ENCODE measurements around the gene GMDS. TPM values are rescaled to one million over a fixed set of nuclear protein-coding genes. Genes with fewer than 3 reads are reported as not detected.
A peak's percentile ranks its signal among the peaks of the same experiment; 100 is the strongest.

Gene GMDS
- total and polyA plus RNA-seq, 2 of the 4 experiments (the other 2 are of a cell fraction): 7.3 to 21.9 TPM

- H4K5ac ChIP-seq (ENCODE audit: low read depth, low read length): no peak overlapping the region
- H3K4me3 ChIP-seq (ENCODE audit: insufficient read depth, low read depth, low read length): no peak overlapping the region
- H2AK5ac ChIP-seq (ENCODE audit: low read depth, low read length): peak overlapping the region; percentile 24; the same call in 1 of the 2 replicates
- dilution Hi-C loops (cut with HindIII; ENCODE audit: low sequenced_read_pairs, unreplicated experiment) (no loop called here), in situ Hi-C loops (cut with MboI; ENCODE audit: low sequenced_read_pairs) (no loop called here), intact Hi-C loops (cut with micrococcal nuclease) (no loop called here)
- ATAC-seq (ENCODE audit: low read depth): no peak
- no peak for TF ChIP-seq RCOR1 (IDR thresholded peaks at IDR 0.05; ENCODE audit: insufficient replicate concordance, low read length)
- TF ChIP-seq MAZ (IDR thresholded peaks at IDR 0.05; ENCODE audit: borderline replicate concordance, low read depth, low read length): no peak
- TF ChIP-seq NFE2L2 (IDR thresholded peaks at IDR 0.05; ENCODE audit: low read depth, low read length): no peak
- no peak for TF ChIP-seq POLR2A (IDR thresholded peaks at IDR 0.05; ENCODE audit: low read depth, low read length)
- no peak for TF ChIP-seq RAD21 (IDR thresholded peaks at IDR 0.05; ENCODE audit: low read length)
- TF ChIP-seq CEBPB (IDR thresholded peaks at IDR 0.05; ENCODE audit: low read depth, low read length): no peak
- TF ChIP-seq ELK1 (IDR thresholded peaks at IDR 0.05; ENCODE audit: borderline replicate concordance, low read depth, low read length): no peak
- no peak for TF ChIP-seq CTCF (conservative IDR thresholded peaks at IDR 0.05; ENCODE audit: low read depth, low read length)
- no peak for TF ChIP-seq BHLHE40 (IDR thresholded peaks at IDR 0.05; ENCODE audit: low read depth, low read length)
- H4K91ac ChIP-seq (ENCODE audit: insufficient read depth, low read depth, low read length): no peak overlapping the region
- no peaks in the 10 kb centered on the region for H3K9me3 ChIP-seq (ENCODE audit: control insufficient read depth, insufficient read depth, low read length)
- no peaks in the 10 kb centered on the region for H3K36me3 ChIP-seq (ENCODE audit: control insufficient read depth, insufficient read depth, low read length)
- no peak overlapping the region for H3K4ac ChIP-seq (ENCODE audit: low read depth, low read length)
- H3K9ac ChIP-seq (ENCODE audit: low read depth, low read length): no peak overlapping the region
- H2BK120ac ChIP-seq (ENCODE audit: low read depth, low read length): no peak overlapping the region
- no peak overlapping the region for H4K8ac ChIP-seq (ENCODE audit: low read depth in 2 of 2, low read length in 2 of 2)
- H3K18ac ChIP-seq (ENCODE audit: low read depth, low read length): no peak overlapping the region
- POLR2A ChIA-PET (ENCODE audit: unreplicated experiment): no interaction called here
- no peak overlapping the region for H2BK5ac ChIP-seq (ENCODE audit: low read depth, low read length, poor library complexity, severe bottlenecking)
- H2AFZ ChIP-seq (replicated peaks; ENCODE audit: low read length, poor library complexity): no peak overlapping the region
- WGBS, 2 experiments (ENCODE audit: extremely low coverage in 2 of 2, insufficient read length in 1 of 2): no CpG with 5 or more reads among the region's 13 CpGs
- H3K79me1 ChIP-seq (ENCODE audit: low read depth in 1 of 2, low read length in 2 of 2): no peaks in the 10 kb centered on the region
- H4K20me1 ChIP-seq (ENCODE audit: insufficient read depth, low read length): no peaks in the 10 kb centered on the region
- no peaks in the 10 kb centered on the region for H3K27me3 ChIP-seq (ENCODE audit: control insufficient read depth, insufficient read depth, low read length)
- CTCF ChIA-PET: interaction anchor here (0.6 kb wide), 1 partner anchor 10 kb away, joined by 3 read pairs; no protein-coding TSS in a partner anchor
- H3K4me2 ChIP-seq (ENCODE audit: low read depth, low read length): no peak overlapping the region
- H2BK15ac ChIP-seq (ENCODE audit: low read depth, low read length): no peak overlapping the region
- peaks cover 5% of the 10 kb centered on the region; the same call in 1 of the 2 replicates for H3K9me1 ChIP-seq (ENCODE audit: insufficient read depth, low read length)
- H3K23ac ChIP-seq (ENCODE audit: low read depth, low read length): no peak overlapping the region
- no TSS peak for BruUV-seq (replicated peaks)
- H3K27ac ChIP-seq (ENCODE audit: insufficient read depth, low read length): no peak overlapping the region
- DNase-seq: no peak
- no peak overlapping the region for H2BK20ac ChIP-seq (ENCODE audit: low read depth, low read length)
- no peaks in the 10 kb centered on the region; the same call in 1 of the 2 replicates for H3K4me1 ChIP-seq (ENCODE audit: control insufficient read depth, insufficient read depth, low read length)
- no peak overlapping the region for H3K56ac ChIP-seq (ENCODE audit: extremely low read depth, insufficient read depth, low read length)
- no peak overlapping the region for H2AK9ac ChIP-seq (replicated peaks; ENCODE audit: low read depth, low read length, poor library complexity)
- no peak overlapping the region for H3K14ac ChIP-seq (replicated peaks; ENCODE audit: low read depth, low read length)
These were observed 284.8 kb downstream of the GMDS start for GRCh38 chr6:1960486-1961142.
